ENCODE data around the gene ERI3. TPM values are rescaled to one million over a fixed set of nuclear protein-coding genes. Genes with fewer than 3 reads are reported as not detected.

Gene ERI3
- total and polyA plus RNA-seq, 9 of the 15 experiments (the other 6 are each of a cell fraction or from before 2014, with no cell fraction given): 47.8 to 93.4 (median 67.2) TPM

DNA sequence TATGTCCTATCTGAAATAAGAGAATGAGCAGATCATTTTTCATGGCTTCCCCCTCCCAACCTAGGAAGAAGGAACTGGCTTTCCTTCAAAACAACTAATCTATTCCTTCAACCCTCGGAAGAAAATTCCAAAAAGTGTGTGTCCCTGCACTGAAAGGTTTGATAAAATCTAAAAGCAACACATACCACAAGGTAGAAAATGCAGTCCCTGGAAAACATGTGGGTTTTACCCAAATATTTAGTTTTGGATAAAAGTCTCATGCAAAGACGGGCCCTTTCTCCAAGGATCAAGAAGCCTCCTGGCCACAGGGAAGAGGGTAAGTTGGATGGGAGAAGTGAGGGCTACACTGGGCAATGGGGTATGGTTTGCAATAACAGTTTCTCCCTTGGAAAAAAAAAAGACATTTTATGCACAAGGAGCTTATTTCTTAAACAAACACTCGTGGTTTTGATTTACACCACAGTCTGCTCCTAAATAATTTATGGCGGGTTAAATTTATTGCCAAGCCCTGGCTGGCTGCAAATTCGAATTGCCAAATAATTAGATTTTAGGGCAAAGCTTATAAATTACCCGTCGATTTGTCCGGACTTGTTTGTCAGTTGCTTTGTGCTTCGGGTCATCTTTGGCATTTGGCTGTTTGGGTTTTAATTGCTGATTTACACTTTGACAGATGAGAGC is 28.9 kb downstream of the ERI3 start (continued):
- TF ChIP-seq NR1H2 (CRISPR knock-in tag; IDR thresholded peaks at IDR 0.05) (no peak), CHCHD3 (CRISPR knock-in tag; IDR thresholded peaks at IDR 0.05) (no peak), TRIM24 (IDR thresholded peaks at IDR 0.05) (no peak), FUS (optimal IDR thresholded peaks at IDR 0.05; ENCODE audit: low read depth, low read length) (no peak), ZFP36 (IDR thresholded peaks at IDR 0.05; ENCODE audit: low read depth, low read length, partially characterized antibody) (no peak)

GRCh38 chr1:44323947-44324346 is 31.1 kb downstream of the ERI3 start:
- Histone ChIP-seq H3K9me3 (replicated peaks; ENCODE audit: control insufficient read depth, insufficient read depth, low read depth, low read length) (no peaks in the 10 kb centered on the region), H3K4me3 (no peak overlapping the region), H3K27me3 (ENCODE audit: control insufficient read depth in 2 of 2, insufficient read depth in 2 of 2, low read length in 2 of 2) (no peaks in the 10 kb centered on the region), H2AFZ (ENCODE audit: low read depth, low read length) (no peak overlapping the region), H3K9ac (ENCODE audit: insufficient read depth in 1 of 2, low read depth in 2 of 2, low read length in 2 of 2) (no peak overlapping the region), H3K79me2 (ENCODE audit: control insufficient read depth, insufficient read depth, low read length) (no peaks in the 10 kb centered on the region), H3K36me3 (ENCODE audit: control insufficient read depth, insufficient read depth, low read length) (peaks cover 22% of the 10 kb centered on the region; the same call in 2 of the 3 replicates), H3K4me2 (ENCODE audit: insufficient read depth, low read length) (no peak overlapping the region), H3K4me1 (replicated peaks in 1 of 2; ENCODE audit: control insufficient read depth in 2 of 2, insufficient read depth in 2 of 2, low read length in 2 of 2) (no peaks in the 10 kb centered on the region), H3K9me1 (ENCODE audit: control insufficient read depth, insufficient read depth, low read length) (no peaks in the 10 kb centered on the region), H4K20me1 (replicated peaks; ENCODE audit: control insufficient read depth, insufficient read depth, low read length) (peaks cover 2% of the 10 kb centered on the region; the same call in 1 of the 2 replicates), H3K27ac (ENCODE audit: extremely low read depth, low read depth, low read length) (no peak overlapping the region)
- CTCF ChIA-PET (ENCODE audit: low intra/inter-chr PET ratio): no interaction called here
- no TSS peak for BruUV-seq (replicated peaks)
- TF ChIP-seq, protein P1, sequence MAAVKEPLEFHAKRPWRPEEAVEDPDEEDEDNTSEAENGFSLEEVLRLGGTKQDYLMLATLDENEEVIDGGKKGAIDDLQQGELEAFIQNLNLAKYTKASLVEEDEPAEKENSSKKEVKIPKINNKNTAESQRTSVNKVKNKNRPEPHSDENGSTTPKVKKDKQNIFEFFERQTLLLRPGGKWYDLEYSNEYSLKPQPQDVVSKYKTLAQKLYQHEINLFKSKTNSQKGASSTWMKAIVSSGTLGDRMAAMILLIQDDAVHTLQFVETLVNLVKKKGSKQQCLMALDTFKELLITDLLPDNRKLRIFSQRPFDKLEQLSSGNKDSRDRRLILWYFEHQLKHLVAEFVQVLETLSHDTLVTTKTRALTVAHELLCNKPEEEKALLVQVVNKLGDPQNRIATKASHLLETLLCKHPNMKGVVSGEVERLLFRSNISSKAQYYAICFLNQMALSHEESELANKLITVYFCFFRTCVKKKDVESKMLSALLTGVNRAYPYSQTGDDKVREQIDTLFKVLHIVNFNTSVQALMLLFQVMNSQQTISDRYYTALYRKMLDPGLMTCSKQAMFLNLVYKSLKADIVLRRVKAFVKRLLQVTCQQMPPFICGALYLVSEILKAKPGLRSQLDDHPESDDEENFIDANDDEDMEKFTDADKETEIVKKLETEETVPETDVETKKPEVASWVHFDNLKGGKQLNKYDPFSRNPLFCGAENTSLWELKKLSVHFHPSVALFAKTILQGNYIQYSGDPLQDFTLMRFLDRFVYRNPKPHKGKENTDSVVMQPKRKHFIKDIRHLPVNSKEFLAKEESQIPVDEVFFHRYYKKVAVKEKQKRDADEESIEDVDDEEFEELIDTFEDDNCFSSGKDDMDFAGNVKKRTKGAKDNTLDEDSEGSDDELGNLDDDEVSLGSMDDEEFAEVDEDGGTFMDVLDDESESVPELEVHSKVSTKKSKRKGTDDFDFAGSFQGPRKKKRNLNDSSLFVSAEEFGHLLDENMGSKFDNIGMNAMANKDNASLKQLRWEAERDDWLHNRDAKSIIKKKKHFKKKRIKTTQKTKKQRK (IDR thresholded peaks at IDR 0.05; ENCODE audit: borderline replicate concordance, low read depth, low read length): no peak
- no peak for TF ChIP-seq EZH2 (IDR thresholded peaks at IDR 0.05; ENCODE audit: borderline replicate concordance, low read depth, low read length)
- TF ChIP-seq PTBP1 (IDR thresholded peaks at IDR 0.05; ENCODE audit: low read depth, low read length): no peak
- no peak for TF ChIP-seq ZBTB17 (CRISPR knock-in tag; IDR thresholded peaks at IDR 0.05)
- TF ChIP-seq ZFX (CRISPR knock-in tag; IDR thresholded peaks at IDR 0.05): no peak
- no peak for TF ChIP-seq RBM14 (IDR thresholded peaks at IDR 0.05; ENCODE audit: borderline replicate concordance, insufficient read depth, low read depth, low read length)
- no peak for TF ChIP-seq NFIC (IDR thresholded peaks at IDR 0.05)
- TF ChIP-seq HDAC1 (IDR thresholded peaks at IDR 0.05): no peak
- TF ChIP-seq PHF8 (IDR thresholded peaks at IDR 0.05; ENCODE audit: borderline replicate concordance, low read length): no peak
- TF ChIP-seq, protein P2, sequence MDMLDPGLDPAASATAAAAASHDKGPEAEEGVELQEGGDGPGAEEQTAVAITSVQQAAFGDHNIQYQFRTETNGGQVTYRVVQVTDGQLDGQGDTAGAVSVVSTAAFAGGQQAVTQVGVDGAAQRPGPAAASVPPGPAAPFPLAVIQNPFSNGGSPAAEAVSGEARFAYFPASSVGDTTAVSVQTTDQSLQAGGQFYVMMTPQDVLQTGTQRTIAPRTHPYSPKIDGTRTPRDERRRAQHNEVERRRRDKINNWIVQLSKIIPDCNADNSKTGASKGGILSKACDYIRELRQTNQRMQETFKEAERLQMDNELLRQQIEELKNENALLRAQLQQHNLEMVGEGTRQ (CRISPR knock-in tag; IDR thresholded peaks at IDR 0.05): no peak
- no peak for TF ChIP-seq ZNF696 (CRISPR knock-in tag; conservative IDR thresholded peaks at IDR 0.05)
- no peak for TF ChIP-seq ZNF589 (CRISPR knock-in tag; IDR thresholded peaks at IDR 0.05; ENCODE audit: low read depth)
- TF ChIP-seq MECOM (CRISPR knock-in tag; IDR thresholded peaks at IDR 0.05): no peak
- ATAC-seq (no peak), DNase-seq (ENCODE audit: extremely low read depth in 1 of 4, low spot score in 3 of 4) (no peak), FAIRE-seq (no peak)
- WGBS (ENCODE audit: insufficient coverage, low coverage, missing lambda C conversion rate): 100% methylated on average over 1 of the region's 1 CpG
- POLR2A ChIA-PET: interaction anchor here (0.6 to 1.3 kb wide), 2 partner anchors 18 to 263 kb away, joined by 3 read pairs; no protein-coding TSS in a partner anchor
- intact Hi-C loops (cut with micrococcal nuclease) (no loop called here), in situ Hi-C loops (cut with MboI) (no loop called here)
